Lower lobe of right lung (tissue), 2 donors: ENCODE measurements around the gene MED22. TPM values are rescaled to one million over a fixed set of nuclear protein-coding genes. Genes with fewer than 3 reads are reported as not detected.
A peak's percentile ranks its signal among the peaks of the same experiment; 100 is the strongest.
"Not testable (repeated sequence)": the region's sequence is repeated elsewhere in the genome, so short reads cannot be mapped to it uniquely, and the experiment has no call there.

ENCODE experiments used
- ATAC-seq, 2 donors: fragments of 200-7000 bp; cut with Tn5 transposase; one replicate each; pipeline ENCODE4 v1.9.1; 2020 to 2022; ENCODE audit warnings: mild to moderate bottlenecking in 2 of 2, moderate library complexity in 2 of 2
- DNase-seq: peaks from one replicate; pipeline ENCODE4 v3.0.0-alpha.2; 2020
- H3K27ac ChIP-seq: fragments of 200-600 bp; one replicate; pipeline ENCODE4 v1.8.0; 2022
- H3K27me3 ChIP-seq: fragments of 200-600 bp; one replicate; pipeline ENCODE4 v1.8.0; 2022; ENCODE audit warnings: low read depth
- H3K36me3 ChIP-seq: fragments of 200-600 bp; one replicate; pipeline ENCODE4 v1.8.0; 2022; ENCODE audit warnings: mild to moderate bottlenecking
- H3K4me1 ChIP-seq: fragments of 200-600 bp; one replicate; pipeline ENCODE4 v1.8.0; 2022
- H3K4me3 ChIP-seq: fragments of 200-600 bp; one replicate; pipeline ENCODE4 v1.8.0; 2022; ENCODE audit warnings: mild to moderate bottlenecking
- H3K9me3 ChIP-seq: fragments of 200-600 bp; one replicate; pipeline ENCODE4 v1.8.0; 2022
- CTCF ChIP-seq: fragments of 200-600 bp; IDR thresholded peaks from one replicate; pipeline ENCODE4 v1.8.0; 2022; ENCODE audit warnings: antibody characterized with exemption, mild to moderate bottlenecking
- intact Hi-C: fragments of 100-400 bp; cut with DNase I; formaldehyde crosslinking; loops from one replicate; pipeline ENCODE4 v1.11.0; 2022
- total RNA-seq: library from RNA; stranded (reverse); fragmentation: NEBNext Ultra II Directional; extraction: Animal tissue kit (Norgen Biotek cat#: 25700); gene quantifications from one replicate; pipeline ENCODE4 v1.2.1, GENCODE V29; 2021
- donor health status: DM: no; HTN: yes; CAD: no; lungs with severe emphysema.

MED22 gene
- total RNA-seq, 1 donor from 2014 or later = 24.4 TPM

GRCh38 chr9:133339641-133340040, 8.3 kb downstream of the MED22 start:
- Histone ChIP-seq H3K9me3 (no peaks in the 10 kb centered on the region), H3K27me3 (no peaks in the 10 kb centered on the region), H3K27ac (no peak overlapping the region), H3K4me3 (no peak overlapping the region), H3K36me3 (peaks cover 60% of the 10 kb centered on the region), H3K4me1 (peaks cover 34% of the 10 kb centered on the region)
- DNase-seq = no peak
- ATAC-seq = no peak
- no peak for TF ChIP-seq CTCF
- intact Hi-C loops = no loop called here

GRCh38 chr9:133335924-133336811, 11.8 kb downstream of the MED22 start, which contains the start of gene SURF6:
Gene SURF6 (minus strand): TSS chr9:133336188. CDS start chr9:133336132, 56 bp downstream.
- peak within 1 kb of the TSS; percentile 97 for H3K4me3 ChIP-seq
- peak; percentile 96 to 97 for ATAC-seq
- no peaks in the 10 kb centered on the region for H3K27me3 ChIP-seq
- H3K4me1 ChIP-seq = peaks cover 28% of the 10 kb centered on the region
- H3K36me3 ChIP-seq = peaks cover 60% of the 10 kb centered on the region
- no peaks in the 10 kb centered on the region for H3K9me3 ChIP-seq
- intact Hi-C loops = no loop called here
- TF ChIP-seq CTCF = no peak
- H3K27ac ChIP-seq = peak within 1 kb of the TSS; percentile 83
- DNase-seq = peak; percentile 95

GRCh38 chr9:133334888-133335287, 13.0 kb downstream of the MED22 start:
- Histone ChIP-seq H3K36me3 (peaks cover 60% of the 10 kb centered on the region), H3K4me1 (peaks cover 21% of the 10 kb centered on the region), H3K4me3 (peak overlapping the region; percentile 97)
- intact Hi-C loops, H3K27me3 ChIP-seq, H3K27ac ChIP-seq, H3K9me3 ChIP-seq, ATAC-seq: not testable (repeated sequence)
- peak; percentile 51 for DNase-seq

- no peak overlapping the region for H3K27ac ChIP-seq
- peaks cover 21% of the 10 kb centered on the region for H3K4me1 ChIP-seq
- no peak for TF ChIP-seq CTCF
- H3K36me3 ChIP-seq = peaks cover 52% of the 10 kb centered on the region
- no peaks in the 10 kb centered on the region for H3K9me3 ChIP-seq
- H3K27me3 ChIP-seq = no peaks in the 10 kb centered on the region
- peak; percentile 32 for DNase-seq
- no peak overlapping the region for H3K4me3 ChIP-seq
- no peak for ATAC-seq
- intact Hi-C loops = no loop called here
These were observed 13.8 kb downstream of the MED22 start for GRCh38 chr9:133334161-133334560.

GRCh38 chr9:133333566-133333965, 14.4 kb downstream of the MED22 start:
- peak; percentile 44 for DNase-seq
- Histone ChIP-seq H3K27me3 (no peaks in the 10 kb centered on the region), H3K4me1 (peaks cover 21% of the 10 kb centered on the region), H3K9me3 (no peaks in the 10 kb centered on the region), H3K36me3 (peaks cover 48% of the 10 kb centered on the region), H3K4me3 (no peak overlapping the region), H3K27ac (no peak overlapping the region)
- no peak for TF ChIP-seq CTCF
- ATAC-seq = no peak
- intact Hi-C loops = no loop called here

GRCh38 chr9:133333011-133333410, 14.9 kb downstream of the MED22 start:
- no peaks in the 10 kb centered on the region for H3K9me3 ChIP-seq
- H3K27me3 ChIP-seq = no peaks in the 10 kb centered on the region
- TF ChIP-seq CTCF = no peak
- no peak overlapping the region for H3K27ac ChIP-seq
- peaks cover 21% of the 10 kb centered on the region for H3K4me1 ChIP-seq
- intact Hi-C loops = no loop called here
- DNase-seq (no peak), ATAC-seq (no peak)
- peaks cover 48% of the 10 kb centered on the region for H3K36me3 ChIP-seq
- H3K4me3 ChIP-seq = no peak overlapping the region
